Measurements from ENCODE around the gene LRBA. TPM values are rescaled to one million over a fixed set of nuclear protein-coding genes. Genes with fewer than 3 reads are reported as not detected.

LRBA gene
- total and polyA plus RNA-seq, 4 donors = 11.8 to 149 (median 34.2) TPM

DNA sequence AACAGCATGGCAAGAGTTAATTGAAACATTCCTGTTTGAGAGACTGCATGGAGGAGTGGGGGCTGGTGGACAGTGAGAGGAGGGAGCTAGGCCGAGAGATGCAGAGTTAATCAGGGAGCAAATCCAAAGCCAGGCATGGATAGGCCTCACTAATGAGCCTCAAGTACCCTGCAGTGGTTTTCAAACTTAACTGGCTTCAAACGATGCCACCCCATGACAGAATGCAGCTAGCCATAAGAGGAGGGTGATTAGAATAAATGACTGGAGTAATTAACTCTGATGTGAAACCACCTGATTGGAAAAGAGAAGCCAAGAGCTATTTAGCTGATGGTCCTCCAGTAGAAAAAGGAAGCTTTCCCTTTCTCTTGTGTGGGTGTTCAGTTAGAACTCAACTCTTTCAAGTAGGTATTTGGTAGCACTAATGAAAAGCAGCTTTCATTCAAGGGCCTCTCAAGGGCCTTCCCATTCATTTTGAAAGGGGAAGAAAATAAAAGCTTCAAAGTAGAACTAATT, 648.5 kb downstream of the LRBA start:
- peak; percentile 34 for ATAC-seq (ENCODE audit: insufficient read depth, low FRiP score)
- WGBS, 2 donors = 49 to 77% methylated on average over 2 of the region's 2 CpGs
- H3K27ac ChIP-seq (ENCODE audit: low read depth in 1 of 2, low read length in 1 of 2) = no peak overlapping the region

DNA sequence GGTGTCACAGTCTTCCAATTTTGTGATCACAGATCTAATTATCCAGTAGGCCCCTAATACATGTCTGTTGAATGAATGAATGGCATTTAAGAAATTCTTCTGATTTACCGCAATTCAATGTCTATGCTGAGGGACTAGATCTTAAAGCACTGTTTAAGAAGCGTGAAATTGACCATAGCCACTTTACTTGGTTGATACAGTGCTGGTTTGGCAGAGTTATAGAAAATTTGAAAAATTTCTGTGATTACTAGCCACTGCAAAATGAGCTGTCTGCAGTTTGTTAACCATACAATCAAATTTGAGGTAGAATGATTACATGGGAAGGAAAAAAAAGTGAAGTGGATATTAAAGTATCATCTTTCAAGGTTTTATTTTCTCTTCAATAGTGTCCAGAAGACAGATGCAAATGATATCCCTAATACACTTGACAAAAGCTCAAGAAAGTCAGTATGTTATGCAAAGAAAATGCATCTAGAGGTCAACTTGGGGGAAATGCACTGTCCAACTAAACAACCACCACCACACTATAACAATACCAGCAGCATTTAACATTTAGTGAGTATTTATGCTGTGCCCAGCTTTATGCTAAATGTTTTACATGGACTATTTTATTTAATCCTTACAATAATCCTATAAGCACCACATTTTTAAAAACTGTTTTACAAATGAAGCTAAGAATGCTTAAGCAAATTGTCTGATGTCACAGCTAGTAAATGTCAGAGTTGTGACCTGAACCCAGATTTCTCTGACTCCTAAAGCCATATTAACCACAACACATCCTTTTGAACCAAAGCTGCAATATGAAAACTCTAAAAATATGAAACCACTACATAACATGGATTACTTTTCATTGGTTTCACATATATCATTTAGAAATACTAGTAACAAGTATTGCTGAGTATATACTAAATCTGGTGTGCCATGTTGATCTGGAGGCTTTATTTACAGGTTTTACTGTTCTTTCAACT, 651.1 kb downstream of the LRBA start:
- TF ChIP-seq, protein P1, sequence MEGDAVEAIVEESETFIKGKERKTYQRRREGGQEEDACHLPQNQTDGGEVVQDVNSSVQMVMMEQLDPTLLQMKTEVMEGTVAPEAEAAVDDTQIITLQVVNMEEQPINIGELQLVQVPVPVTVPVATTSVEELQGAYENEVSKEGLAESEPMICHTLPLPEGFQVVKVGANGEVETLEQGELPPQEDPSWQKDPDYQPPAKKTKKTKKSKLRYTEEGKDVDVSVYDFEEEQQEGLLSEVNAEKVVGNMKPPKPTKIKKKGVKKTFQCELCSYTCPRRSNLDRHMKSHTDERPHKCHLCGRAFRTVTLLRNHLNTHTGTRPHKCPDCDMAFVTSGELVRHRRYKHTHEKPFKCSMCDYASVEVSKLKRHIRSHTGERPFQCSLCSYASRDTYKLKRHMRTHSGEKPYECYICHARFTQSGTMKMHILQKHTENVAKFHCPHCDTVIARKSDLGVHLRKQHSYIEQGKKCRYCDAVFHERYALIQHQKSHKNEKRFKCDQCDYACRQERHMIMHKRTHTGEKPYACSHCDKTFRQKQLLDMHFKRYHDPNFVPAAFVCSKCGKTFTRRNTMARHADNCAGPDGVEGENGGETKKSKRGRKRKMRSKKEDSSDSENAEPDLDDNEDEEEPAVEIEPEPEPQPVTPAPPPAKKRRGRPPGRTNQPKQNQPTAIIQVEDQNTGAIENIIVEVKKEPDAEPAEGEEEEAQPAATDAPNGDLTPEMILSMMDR (IDR thresholded peaks at IDR 0.05; ENCODE audit: control extremely low read depth, extremely low read depth) = no peak

More for the DNA sequence above, 648.5 kb downstream of the LRBA start:
- peaks cover 0 to 2% (median 0%) of the 10 kb centered on the region in 4 donors for H3K36me3 ChIP-seq (ENCODE audit: control insufficient read depth in 4 of 4, insufficient read depth in 4 of 4, low read length in 4 of 4)
- no peaks in the 10 kb centered on the region for H3K9me3 ChIP-seq (ENCODE audit: control insufficient read depth in 4 of 4, insufficient read depth in 3 of 4, low read length in 3 of 4)
- peak; percentile 22 to 61 (median 42) for DNase-seq
- peaks cover 0 to 13% (median 0%) of the 10 kb centered on the region in 5 donors for H3K4me1 ChIP-seq (ENCODE audit: control insufficient read depth in 5 of 5, insufficient read depth in 5 of 5, low read length in 5 of 5)
- no peak overlapping the region for H3K9ac ChIP-seq (ENCODE audit: insufficient read depth in 1 of 2, low read length in 2 of 2)
- H3K27me3 ChIP-seq (ENCODE audit: control insufficient read depth in 3 of 3, insufficient read depth in 3 of 3, low read length in 2 of 3) = no peaks in the 10 kb centered on the region
- TF ChIP-seq, protein P1 (IDR thresholded peaks at IDR 0.05; ENCODE audit: control extremely low read depth, extremely low read depth) = no peak
- no peak overlapping the region for H3K4me3 ChIP-seq

DNA sequence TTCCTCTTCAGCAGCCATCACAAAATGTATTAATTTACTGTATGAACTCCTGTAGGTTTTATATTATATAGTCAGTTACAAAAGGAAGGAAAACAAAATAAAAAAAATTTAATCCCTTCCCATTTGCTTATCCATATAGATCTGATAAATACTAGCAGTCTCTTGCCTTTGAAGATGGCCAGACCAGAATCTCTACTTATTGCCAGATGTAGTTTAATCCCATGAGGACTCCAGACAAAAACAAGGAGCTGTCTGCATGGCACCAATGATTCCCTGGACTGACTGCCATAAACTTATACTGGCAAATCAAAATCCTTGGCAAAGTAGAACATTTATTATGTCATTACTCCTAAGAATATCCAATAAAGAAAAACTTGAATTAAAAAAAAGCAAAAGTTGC, 656.4 kb downstream of the LRBA start:
- Histone ChIP-seq H3K4me3 (no peak overlapping the region), H3K9me3 (ENCODE audit: control insufficient read depth in 4 of 4, insufficient read depth in 3 of 4, low read length in 3 of 4) (no peaks in the 10 kb centered on the region), H3K27me3 (ENCODE audit: control insufficient read depth in 3 of 3, insufficient read depth in 3 of 3, low read length in 2 of 3) (no peaks in the 10 kb centered on the region), H3K9ac (ENCODE audit: insufficient read depth in 1 of 2, low read length in 2 of 2) (no peak overlapping the region), H3K36me3 (ENCODE audit: control insufficient read depth in 4 of 4, insufficient read depth in 4 of 4, low read length in 4 of 4) (peaks cover 0 to 2% (median 0%) of the 10 kb centered on the region in 4 donors), H3K4me1 (ENCODE audit: control insufficient read depth in 5 of 5, insufficient read depth in 5 of 5, low read length in 5 of 5) (peaks cover 0 to 34% (median 2%) of the 10 kb centered on the region in 5 donors), H3K27ac (ENCODE audit: low read depth in 1 of 2, low read length in 1 of 2) (no peak overlapping the region)
- TF ChIP-seq, protein P1 (IDR thresholded peaks at IDR 0.05; ENCODE audit: control extremely low read depth, extremely low read depth) = no peak
- DNase-seq (no peak), ATAC-seq (ENCODE audit: insufficient read depth, low FRiP score) (no peak)

More for the DNA sequence above, 651.1 kb downstream of the LRBA start:
- peaks cover 0 to 2% (median 0%) of the 10 kb centered on the region in 4 donors for H3K36me3 ChIP-seq (ENCODE audit: control insufficient read depth in 4 of 4, insufficient read depth in 4 of 4, low read length in 4 of 4)
- no peak for DNase-seq
- H3K27ac ChIP-seq (ENCODE audit: low read depth in 1 of 2, low read length in 1 of 2) = no peak overlapping the region
- H3K9ac ChIP-seq (ENCODE audit: insufficient read depth in 1 of 2, low read length in 2 of 2) = no peak overlapping the region
- no peak overlapping the region for H3K4me3 ChIP-seq
- no peak for ATAC-seq (ENCODE audit: insufficient read depth, low FRiP score)
- no peaks in the 10 kb centered on the region for H3K27me3 ChIP-seq (ENCODE audit: control insufficient read depth in 3 of 3, insufficient read depth in 3 of 3, low read length in 2 of 3)
- peaks cover 0 to 13% (median 2%) of the 10 kb centered on the region in 5 donors for H3K4me1 ChIP-seq (ENCODE audit: control insufficient read depth in 5 of 5, insufficient read depth in 5 of 5, low read length in 5 of 5)
- H3K9me3 ChIP-seq (ENCODE audit: control insufficient read depth in 4 of 4, insufficient read depth in 3 of 4, low read length in 3 of 4) = no peaks in the 10 kb centered on the region
- 48 to 49% methylated on average over 2 of the region's 2 CpGs for WGBS, 2 donors
